Measurements from ENCODE around the gene MPI.
"Not testable (repeated sequence)": the region's sequence is repeated elsewhere in the genome, so short reads cannot be mapped to it uniquely, and the experiment has no call there.

MPI gene

DNA sequence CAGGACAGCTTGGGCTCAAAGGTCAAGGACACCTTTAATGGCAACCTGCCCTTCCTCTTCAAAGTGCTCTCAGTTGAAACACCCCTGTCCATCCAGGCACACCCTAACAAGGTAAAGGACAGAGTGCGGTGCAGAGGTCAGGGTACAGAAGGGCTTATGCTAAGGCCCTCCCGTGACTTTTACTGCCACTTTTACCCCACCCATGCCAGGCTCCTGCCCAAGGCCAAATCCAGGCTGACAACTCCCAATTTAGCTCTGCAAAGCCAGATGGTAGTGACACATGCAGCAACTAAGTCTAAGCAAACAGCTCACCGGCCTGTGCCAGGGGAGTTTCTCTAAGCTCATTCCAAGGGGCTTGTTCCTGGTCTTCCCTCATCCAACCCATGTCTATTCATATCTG is 1.6 kb downstream of the MPI start:
- DNase-seq (ENCODE audit: low read depth): no peak

DNA sequence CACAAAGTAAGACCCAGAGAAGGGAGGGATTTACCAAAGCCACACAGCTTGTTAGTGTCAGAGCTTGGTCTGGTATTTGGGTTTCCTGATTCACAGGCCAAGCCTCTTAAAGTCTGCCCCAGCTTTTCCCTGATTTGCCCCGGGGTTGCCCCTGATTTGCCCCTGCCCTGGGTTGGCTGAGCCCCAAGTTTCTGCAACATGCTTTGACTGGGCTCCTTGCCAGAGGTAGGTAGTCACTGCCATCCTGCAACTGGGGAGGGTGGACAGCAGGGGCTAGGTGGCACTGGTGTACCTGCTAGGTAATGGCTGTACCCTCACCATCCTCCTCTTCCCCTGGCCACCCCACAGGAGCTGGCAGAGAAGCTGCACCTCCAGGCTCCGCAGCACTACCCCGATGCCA is 2.5 kb downstream of the MPI start:
- no peak for DNase-seq (ENCODE audit: low read depth)

DNA sequence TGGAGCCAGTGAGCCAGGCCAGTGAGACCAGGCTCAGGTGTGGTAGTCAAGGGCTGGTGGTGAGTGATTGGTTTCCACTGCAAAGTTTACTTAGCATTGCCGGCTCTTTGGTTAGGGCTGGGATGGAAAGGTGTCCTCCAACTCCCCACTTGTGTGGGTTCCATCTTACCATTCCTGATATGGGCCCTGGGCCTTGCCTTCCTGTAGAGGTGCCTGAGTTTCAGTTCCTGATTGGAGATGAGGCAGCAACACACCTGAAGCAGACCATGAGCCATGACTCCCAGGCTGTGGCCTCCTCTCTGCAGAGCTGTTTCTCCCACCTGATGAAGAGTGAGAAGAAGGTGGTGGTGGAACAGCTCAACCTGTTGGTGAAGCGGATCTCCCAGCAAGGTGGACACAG is 3.1 kb downstream of the MPI start:
- DNase-seq (ENCODE audit: low read depth): no peak

DNA sequence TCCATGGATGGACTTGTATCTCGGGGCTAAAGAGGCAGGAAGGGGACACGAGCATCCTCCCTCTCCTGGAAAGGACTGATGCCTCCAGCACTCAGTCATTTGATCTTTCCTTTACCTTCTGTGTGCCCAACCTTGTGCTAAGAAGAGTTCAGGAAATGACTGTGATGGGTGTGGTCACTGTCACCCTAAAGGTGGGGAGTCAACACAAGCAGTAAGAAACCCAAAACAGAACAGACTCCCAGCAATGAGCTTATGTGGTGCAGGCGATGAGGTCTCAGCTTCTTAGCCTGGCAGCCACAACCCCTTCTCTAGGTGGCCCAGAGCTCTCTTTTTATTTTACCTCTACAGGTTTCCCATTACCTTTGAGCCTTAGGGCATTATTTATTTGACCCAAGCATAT is 3.8 kb downstream of the MPI start:
- no peak for DNase-seq (ENCODE audit: low read depth)

DNA sequence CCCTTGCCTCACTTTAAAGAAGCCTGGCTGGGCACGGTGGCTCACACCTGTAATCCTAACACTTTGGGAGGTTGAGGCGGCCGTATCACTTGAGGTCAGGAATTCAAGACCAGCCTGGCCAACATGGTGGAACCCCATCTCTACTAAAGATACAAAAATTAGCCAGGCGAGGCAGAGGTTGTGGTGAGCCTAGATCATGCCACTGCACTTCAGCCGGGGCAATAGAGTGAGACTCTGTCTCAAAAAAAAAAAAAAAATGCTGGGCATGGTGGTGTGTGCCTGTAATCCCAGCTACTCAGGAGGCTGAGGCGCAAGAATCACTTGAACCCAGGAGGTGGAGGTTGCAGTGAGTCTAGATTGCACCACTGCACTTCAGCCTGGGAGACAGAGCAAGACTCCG is 4.5 kb downstream of the MPI start:
- DNase-seq (ENCODE audit: low read depth): not testable (repeated sequence)

DNA sequence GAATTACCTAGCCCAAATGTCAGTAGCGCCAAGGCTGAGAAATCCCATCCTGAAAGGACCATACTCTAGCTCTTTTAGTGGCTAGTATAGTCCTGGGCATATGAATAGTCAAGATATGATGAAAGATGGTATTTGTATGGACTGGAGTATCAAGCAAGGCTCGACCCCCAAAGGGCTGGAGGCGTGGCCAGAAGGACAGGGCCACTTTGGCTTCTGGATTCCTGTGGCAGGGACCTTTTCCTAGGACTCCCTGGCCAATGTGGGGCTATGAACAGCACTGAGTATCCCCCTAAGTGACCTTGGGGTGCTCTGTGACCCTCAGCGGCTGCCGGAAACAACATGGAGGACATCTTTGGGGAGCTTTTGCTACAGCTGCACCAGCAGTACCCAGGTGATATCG is 6.0 kb downstream of the MPI start:
- no peak for DNase-seq (ENCODE audit: low read depth)

DNA sequence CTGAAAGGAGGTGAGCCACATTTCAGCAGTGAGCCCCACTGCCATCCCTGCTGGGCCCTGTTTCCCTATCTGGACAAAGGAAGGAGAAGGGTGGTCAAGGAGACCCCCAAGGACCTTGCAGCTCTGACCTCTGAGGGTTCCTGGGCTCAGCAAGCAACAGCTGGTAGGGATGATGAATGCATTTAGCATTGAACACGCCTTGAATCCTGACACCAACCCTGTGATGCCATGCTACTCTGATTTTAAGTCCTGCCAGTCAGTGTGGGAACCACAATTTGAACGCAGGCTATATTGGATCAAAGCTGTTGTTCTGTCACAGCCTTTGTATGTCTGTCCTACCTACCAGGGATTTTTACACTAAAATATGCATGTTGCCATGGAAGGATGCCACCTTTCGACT is 6.5 kb downstream of the MPI start:
- no peak for DNase-seq (ENCODE audit: low read depth)

DNA sequence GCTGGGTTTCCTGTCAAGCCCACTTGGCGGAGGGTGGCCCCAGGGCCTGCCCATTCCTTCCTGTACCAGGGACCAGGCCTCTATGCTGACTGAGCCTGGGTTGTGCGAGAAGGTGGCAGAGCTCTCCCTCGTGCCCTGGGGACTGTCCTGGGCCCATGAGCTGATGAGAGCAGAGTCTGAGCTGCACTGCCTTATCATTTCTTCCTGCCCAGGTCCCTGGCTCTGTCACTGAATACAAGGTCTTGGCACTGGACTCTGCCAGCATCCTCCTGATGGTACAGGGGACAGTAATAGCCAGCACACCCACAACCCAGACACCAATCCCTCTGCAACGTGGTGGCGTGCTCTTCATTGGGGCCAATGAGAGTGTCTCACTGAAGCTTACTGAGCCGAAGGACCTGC is 7.5 kb downstream of the MPI start:
- no peak for DNase-seq (ENCODE audit: low read depth)

DNA sequence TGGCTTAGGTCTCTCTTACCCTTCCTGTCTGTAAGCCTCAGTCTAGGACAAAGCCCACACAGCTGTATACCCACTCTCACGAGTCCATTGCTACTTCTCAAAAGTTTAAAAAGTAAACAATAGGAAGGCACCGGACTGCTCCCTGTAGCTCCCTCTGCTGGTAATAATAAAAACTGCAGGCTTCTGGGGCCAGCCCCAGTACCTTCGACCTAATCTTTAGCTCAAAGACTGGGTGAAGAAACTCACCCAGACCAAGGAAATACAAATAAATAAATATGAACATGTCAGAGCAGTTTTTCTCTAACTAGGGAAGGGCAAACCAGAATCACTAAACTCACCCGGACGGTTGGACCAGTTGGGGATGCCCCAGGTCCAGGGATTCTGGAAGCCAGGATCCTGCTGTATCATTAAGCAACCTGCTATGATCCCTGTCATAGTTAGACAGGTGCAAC is 11.8 kb downstream of the MPI start:
- peak; percentile 30 for DNase-seq (ENCODE audit: low read depth)

DNA sequence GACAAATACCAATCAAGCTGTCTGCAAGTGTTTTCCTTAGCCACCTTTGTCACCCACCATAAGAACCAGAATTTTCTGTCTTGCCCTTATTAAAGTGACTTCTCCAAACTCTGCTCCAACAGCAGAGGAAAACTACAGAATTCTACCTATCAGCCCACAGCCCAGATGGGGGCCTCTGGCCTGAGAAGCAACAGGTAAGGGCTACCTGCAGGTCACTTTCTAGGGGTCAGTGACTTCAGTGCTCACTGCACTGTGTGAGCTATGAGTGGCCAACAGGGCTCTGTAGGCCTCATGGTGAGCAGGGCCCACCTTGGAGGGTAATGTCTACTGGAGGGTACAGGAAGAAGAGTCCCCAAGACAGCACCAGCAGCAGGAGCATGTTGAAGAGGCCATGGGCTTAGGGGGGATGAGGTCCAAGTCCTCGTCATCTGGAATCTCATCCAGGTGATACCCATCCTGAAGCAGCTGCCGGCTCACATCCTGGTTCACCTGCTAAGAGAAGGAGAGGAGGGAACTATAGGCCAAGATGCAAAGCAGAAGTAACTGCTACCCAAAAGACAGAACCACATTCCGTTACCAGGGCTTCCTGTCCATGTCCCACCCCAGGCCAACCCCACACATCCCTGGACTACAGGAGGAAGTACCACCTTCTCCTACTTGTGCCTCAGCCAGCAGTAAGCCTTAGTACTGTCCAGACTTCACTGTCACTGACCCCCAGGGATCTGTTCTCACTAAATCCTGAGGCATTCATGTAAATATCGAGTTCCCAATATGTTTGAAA is 12.6 kb downstream of the MPI start:
- no peak for DNase-seq (ENCODE audit: low read depth)

DNA sequence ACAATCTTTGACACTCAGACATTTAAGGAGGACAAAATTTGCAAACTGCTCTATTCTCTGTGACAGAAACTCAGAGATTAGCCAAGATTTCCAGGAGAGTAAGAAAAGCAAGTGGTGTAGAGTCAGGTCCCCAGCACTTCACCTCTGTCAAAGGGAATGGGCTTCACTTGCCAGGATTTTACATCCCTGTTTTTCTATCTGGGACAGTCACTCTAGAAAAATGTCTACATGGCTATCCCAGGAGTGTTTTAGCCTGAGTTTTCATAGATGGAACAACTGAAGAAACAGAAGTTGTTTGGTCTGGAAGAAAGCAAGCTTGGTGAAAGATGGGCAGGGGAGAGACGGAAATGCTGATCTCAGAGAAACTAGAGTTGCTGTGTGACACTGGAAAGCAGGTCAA is 13.8 kb downstream of the MPI start:
- DNase-seq (ENCODE audit: low read depth): no peak

DNA sequence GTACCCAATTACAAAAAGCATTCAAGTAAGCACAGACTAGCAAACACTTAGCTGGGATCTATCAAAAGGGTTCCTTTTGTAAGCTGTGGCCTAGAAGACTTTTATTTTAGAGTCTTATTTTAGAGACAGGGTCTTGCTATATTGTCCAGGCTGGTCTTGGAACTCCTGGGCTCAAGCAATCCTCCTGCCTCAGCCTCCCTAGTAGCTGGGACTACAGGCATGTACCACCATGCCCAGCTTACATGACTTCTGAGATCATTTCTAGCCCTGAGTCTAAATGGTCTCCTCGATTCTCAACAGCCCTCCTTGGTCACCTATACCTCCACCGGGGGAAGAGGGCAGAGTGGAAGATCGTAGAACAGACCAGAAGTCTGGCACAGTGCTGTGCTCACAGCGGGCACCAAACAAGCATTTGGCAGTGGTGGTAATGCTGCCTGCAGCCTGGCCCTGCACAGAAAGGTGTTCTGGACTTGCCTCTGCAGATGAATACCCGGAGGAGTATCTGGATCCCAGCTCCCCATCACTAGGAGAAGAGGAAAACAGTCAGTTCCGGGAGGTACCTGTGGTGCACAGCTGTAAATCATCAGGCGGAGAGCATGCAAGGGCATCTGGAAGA is 14.5 kb downstream of the MPI start:
- DNase-seq (ENCODE audit: low read depth): no peak

DNA sequence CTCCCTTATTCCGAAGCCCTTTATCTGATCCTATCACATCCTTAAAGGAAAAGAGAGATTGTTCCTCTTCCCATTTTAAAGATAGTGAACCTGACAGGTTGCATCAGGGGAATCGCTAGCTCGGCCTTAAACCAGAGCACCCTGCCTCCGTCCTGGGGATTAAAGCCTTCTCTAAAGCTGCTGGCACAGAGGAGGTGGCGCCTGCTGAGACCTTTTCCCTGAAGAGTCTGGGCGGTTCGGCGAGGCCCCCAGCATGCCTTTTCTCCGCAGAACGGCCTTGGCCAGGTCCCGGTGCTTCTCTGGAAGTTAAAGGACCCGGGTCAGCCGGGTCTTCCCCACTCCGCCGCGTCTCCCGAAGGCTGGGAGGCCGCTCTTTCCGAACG is 16.2 kb downstream of the MPI start:
- peak; percentile 8 for DNase-seq (ENCODE audit: low read depth)

DNA sequence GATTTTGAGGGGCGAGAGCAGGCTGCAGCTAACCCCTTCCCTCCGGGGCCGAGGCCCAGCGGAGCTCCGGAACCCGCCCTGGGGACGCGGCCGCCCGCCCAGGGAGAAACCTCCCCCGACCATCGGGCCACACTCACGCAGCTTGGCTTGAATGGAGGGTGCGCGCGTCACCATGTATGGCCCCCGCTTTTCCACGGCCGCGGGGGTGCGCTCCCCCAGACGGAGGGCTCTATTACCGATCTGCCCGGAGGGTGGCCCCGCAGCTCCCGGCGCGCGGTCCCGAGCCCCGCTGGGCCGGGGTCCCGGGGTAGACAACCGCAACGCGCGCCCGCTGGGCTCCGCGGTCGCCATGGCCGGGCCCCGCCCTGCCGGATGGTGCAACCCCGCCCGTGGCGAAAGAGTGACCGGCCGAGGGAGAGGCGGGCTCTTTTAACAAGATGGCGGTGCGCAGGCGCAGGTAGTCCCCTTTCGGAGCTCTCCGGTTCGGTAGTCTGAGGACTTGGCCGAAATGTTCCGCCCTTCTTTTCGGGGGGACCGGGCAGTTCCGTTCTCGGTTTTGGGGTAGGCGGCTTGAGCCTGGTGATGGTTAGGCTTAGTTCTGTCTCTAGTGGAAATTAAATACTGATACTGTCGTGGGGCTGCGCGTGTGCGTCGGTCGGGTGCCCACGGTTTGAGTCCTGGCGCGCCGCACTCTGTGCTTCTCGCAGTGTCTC is 16.8 kb downstream of the MPI start, which contains the start of gene FAM219B:
Gene FAM219B, minus strand, starts transcription at position 402 of the 713 bp plus-strand sequence. Its CDS starts 51 bp downstream, at position 351.
- peak; percentile 56 for DNase-seq (ENCODE audit: low read depth)

DNA sequence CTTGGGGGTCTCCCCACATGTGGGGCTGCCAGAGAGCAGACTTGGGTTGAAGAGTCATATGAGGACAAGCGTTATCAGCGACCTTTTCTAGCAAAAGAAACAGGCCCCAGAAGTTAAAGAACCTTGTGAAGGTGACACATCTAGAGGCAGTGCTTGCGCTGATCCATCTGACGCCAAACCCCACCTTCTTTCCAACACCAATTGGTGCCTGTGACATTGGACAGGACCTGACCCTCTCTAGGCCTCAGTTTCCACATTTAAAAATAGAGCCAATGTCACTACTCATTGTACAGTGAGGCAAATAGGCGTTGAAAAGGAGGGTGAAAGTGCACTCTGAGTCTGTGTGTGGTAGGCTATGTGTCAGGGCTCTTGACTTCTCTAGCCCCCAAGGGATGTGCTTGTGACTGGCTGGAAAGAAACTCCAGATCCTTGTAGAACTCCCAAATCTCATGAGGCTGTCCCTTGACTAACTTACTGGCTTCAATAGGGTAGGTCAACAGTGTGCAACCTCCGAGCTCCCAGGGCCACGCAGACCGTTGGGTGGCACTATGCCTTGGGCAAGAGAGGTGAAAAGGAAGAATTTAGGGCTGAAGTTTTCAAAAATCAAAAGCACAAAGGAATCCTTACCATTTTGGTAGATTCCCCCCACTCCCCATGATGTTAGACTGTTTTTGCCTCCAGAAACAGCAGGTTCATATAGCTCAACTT is 17.5 kb downstream of the MPI start:
- no peak for DNase-seq (ENCODE audit: low read depth)

DNA sequence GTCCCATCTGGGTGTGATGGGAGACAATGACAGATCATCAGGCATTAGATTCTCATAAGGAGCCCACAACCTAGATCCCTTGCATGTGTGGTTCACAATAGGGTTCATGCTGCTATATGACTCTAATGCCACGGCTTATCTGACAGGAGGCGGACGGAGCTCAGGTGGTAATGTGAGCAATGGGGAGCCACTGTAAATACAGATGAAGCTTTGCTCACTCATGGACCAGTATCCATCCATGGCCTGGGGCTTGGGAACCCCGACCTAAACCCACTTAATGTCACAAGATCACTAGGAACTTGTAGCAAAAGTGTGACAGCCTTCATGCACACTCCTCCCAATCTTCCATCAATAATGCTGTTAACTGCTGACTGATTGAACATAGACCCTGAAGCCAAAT is 18.8 kb downstream of the MPI start:
- no peak for DNase-seq (ENCODE audit: low read depth)

DNA sequence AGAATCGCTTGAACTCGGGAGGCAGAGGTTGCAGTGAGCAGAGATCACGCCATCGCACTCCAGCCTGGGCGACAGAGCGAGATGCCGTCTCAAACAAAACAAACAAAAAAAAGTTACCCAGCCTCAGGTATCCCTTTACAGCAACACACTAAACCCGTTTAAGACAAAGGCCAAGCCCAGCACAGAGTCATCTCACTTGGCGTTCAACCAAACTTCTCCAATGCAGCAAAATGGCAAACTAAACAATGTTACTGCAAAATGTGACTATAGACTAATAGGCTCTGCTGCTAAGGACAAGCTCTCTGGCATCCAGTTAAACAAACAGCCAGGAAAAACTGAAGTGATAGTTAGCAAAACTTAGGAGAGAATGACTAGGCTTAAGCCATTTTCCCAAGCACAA is 23.2 kb downstream of the MPI start:
- no peak for DNase-seq (ENCODE audit: low read depth)

DNA sequence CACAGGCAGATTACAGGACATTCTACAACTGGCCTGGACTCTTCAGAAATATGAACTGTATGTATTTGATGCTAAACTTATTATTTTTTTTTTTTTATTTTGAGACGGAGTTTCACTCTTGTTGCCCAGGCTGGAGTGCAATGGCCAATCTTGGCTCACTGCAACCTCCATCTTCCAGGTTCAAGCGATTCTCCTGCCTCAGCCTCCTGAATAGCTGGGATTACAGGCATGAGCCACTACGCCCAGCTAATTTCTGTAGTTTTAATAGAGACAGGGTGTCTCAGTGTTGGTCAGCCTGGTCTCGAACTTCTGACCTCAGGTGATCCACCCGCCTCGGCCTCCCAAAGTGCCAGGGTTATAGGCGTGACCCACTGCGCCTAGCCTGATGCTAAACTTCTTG is 24.0 kb downstream of the MPI start:
- not testable (repeated sequence) for DNase-seq (ENCODE audit: low read depth)

DNA sequence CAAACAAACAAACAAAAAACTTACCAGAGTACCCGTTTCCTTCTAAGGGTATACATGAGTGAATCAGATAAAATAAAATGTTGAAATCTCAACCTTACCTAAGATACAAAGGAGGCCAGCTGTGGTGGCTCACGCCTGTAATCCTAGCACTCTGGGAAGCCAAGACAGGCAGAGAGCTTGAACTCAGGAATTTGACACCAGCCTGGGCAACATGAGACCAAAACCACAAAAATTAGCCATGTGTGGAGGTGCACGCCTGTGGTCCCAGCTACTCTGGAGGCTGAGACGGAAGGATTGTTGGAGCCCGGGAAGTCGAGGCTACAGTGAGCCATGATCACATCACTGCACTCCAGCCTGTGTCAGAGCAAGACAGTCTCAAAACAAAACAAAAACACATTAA is 27.8 kb downstream of the MPI start:
- DNase-seq (ENCODE audit: low read depth): no peak

DNA sequence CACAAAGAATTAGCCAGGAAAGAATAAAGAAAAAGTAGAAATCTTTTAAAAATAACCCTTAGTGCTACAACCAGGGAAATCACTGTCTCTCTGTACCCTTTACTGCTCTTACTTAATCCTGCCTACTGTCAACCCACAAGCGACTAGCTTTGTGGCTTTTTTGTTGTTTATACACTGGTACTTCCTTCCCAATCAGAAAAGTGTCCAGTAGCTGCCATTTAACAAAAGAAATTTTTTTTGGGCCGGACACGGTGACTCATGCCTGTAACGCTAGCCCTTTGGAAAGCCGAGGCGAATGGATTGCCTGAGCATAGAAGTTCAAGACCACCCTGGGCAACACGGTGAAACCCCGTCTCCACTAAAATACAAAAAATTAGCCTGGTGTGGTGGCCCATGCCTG is 30.6 kb downstream of the MPI start:
- DNase-seq (ENCODE audit: low read depth): no peak

DNA sequence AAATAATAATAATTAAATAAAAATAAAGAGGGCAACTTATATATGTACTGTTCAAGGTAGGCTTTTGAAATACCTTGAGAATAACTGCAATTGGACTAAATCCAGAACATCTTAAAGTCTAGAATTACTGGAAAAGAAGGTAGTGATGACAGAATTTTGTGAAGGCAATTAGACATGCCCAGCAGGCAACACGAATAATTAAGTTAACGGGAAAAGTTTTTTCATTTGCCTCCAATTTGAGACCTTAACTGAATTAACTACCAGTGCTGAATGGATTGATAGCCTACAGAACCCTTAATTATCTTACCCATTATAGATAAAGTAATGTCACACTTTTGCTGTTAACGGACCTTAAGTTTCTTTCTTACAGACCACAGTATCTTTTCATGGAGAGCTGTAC is 34.7 kb downstream of the MPI start:
- DNase-seq (ENCODE audit: low read depth): no peak

DNA sequence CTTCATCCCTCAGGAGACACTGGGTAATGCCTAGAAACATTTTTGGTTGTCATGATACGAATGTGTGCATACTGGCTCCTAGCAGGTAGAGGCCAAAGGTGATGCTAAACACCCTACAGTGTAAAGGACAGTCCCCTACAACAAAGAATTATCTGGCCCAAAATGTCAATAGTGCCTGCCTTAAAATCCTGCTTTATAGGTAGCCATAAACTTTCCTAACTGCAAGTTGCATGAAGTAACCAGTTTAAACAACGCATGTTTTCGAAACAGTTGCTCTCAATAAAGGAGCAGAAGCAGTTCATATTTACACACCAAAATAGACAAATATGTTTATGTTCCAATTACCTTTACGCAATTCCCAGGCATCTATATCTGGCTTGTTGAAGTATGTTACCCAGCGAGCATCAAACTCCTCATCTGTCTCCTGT is 38.9 kb downstream of the MPI start:
- no peak for DNase-seq (ENCODE audit: low read depth)

DNA sequence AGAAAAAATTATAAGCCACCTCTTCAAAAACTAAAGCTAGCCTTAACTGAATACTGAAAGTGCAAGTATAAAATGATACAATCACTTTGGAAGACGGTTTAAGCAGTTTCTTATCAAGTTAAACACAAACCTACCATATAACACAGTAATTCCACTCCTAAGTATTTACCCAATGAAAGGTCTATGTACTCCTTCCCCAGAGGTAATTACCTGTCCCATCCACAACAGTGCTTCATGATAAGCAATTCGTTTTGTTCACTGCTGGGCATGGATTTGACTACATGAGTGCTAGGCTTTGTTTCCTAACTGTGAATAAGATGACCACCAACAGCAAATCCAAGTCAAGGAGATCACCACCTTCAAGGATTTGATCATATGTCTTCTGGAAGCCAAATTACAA is 43.7 kb downstream of the MPI start:
- no peak for DNase-seq (ENCODE audit: low read depth)
